Cardiac muscle cell (in vitro differentiated cells and primary cell): ENCODE measurements around the gene BANF2. TPM values are rescaled to one million over a fixed set of nuclear protein-coding genes. Genes with fewer than 3 reads are reported as not detected.
"Not testable (repeated sequence)": the region's sequence is repeated elsewhere in the genome, so short reads cannot be mapped to it uniquely, and the experiment has no call there.

Experiments
- DNase-seq, 2 donors: peaks; one replicate each; pipeline versions ENCODE4 v3.0.0 to v3.0.0-alpha.2; 2010 to 2017; ENCODE audit warnings: low read depth in 1 of 2, low spot score in 1 of 2
- H3K27ac ChIP-seq: fragments of 200-600 bp; sonication (generic); 2 replicates; pipeline ENCODE4 v1.5.1; 2016
- H3K27me3 ChIP-seq: fragments of 200-600 bp; sonication (generic); 2 replicates; pipeline ENCODE4 v1.6.0; 2016; ENCODE audit warnings: control low read depth
- H3K36me3 ChIP-seq: fragments of 200-600 bp; sonication (generic); 2 replicates; pipeline ENCODE4 v1.5.1; 2016; ENCODE audit warnings: control low read depth
- H3K4me1 ChIP-seq: fragments of 200-600 bp; sonication (generic); 2 replicates; pipeline ENCODE4 v1.8.1; 2017; ENCODE audit warnings: low read depth, mild to moderate bottlenecking, mixed run types
- H3K4me3 ChIP-seq: fragments of 200-600 bp; sonication (generic); 2 replicates; pipeline ENCODE4 v1.5.1; 2016; ENCODE audit warnings: mild to moderate bottlenecking
- H3K9me3 ChIP-seq: fragments of 200-600 bp; sonication (generic); 2 replicates; pipeline ENCODE4 v1.5.1; 2017; ENCODE audit warnings: low read depth, mild to moderate bottlenecking, control low read depth
- CTCF ChIP-seq: IDR thresholded peaks from 2 replicates; pipeline ENCODE4 v1.5.1; 2012; ENCODE audit warnings: low read depth, mild to moderate bottlenecking, low read length
- polyA plus RNA-seq: library from polyadenylated mRNA; unstranded; fragments of >200 nt; fragmentation: Nextera tagmentation; extraction: Ambion mirVana; gene quantifications from 2 replicates; pipeline ENCODE4 v1.2.1, GENCODE V29; 2016
- total RNA-seq: library from RNA; depleted of rRNA; stranded (reverse); fragments of >200 nt; gene quantifications from 2 replicates; pipeline ENCODE4 v1.2.3, GENCODE V29; 2016

Gene BANF2
- total and polyA plus RNA-seq, 2 experiments from 2014 or later = not detected

GRCh38 chr20:17657898-17658647, 41.7 kb upstream of the BANF2 start:
- Histone ChIP-seq H3K4me1 (peaks cover 8% of the 10 kb centered on the region), H3K27ac (no peak overlapping the region), H3K9me3 (no peaks in the 10 kb centered on the region), H3K27me3 (no peaks in the 10 kb centered on the region), H3K36me3 (no peaks in the 10 kb centered on the region), H3K4me3 (no peak overlapping the region)
- no peak for DNase-seq
- TF ChIP-seq CTCF = no peak

GRCh38 chr20:17658648-17658993, 41.1 kb upstream of the BANF2 start:
- Histone ChIP-seq H3K36me3 (no peaks in the 10 kb centered on the region), H3K9me3 (no peaks in the 10 kb centered on the region), H3K27ac (no peak overlapping the region), H3K27me3 (no peaks in the 10 kb centered on the region), H3K4me1 (peaks cover 8% of the 10 kb centered on the region), H3K4me3 (no peak overlapping the region)
- DNase-seq = no peak
- TF ChIP-seq CTCF = no peak

- H3K4me3 ChIP-seq, H3K27me3 ChIP-seq, DNase-seq, H3K4me1 ChIP-seq, H3K9me3 ChIP-seq, H3K36me3 ChIP-seq, H3K27ac ChIP-seq: not testable (repeated sequence)
These were observed 40.4 kb upstream of the BANF2 start for GRCh38 chr20:17659344-17659743.

GRCh38 chr20:17659801-17660200, 40.0 kb upstream of the BANF2 start:
- Histone ChIP-seq H3K27ac (no peak overlapping the region), H3K27me3 (no peaks in the 10 kb centered on the region), H3K4me1 (peaks cover 8% of the 10 kb centered on the region), H3K36me3 (no peaks in the 10 kb centered on the region), H3K4me3 (no peak overlapping the region), H3K9me3 (no peaks in the 10 kb centered on the region)
- TF ChIP-seq CTCF = no peak
- DNase-seq = no peak

- H3K4me1 ChIP-seq = peaks cover 8% of the 10 kb centered on the region
- H3K27me3 ChIP-seq = no peaks in the 10 kb centered on the region
- H3K36me3 ChIP-seq = no peaks in the 10 kb centered on the region
- no peak for TF ChIP-seq CTCF
- no peak for DNase-seq
- H3K9me3 ChIP-seq = no peaks in the 10 kb centered on the region
- peak overlapping the region; percentile 51 for H3K27ac ChIP-seq
- no peak overlapping the region for H3K4me3 ChIP-seq
These were observed 39.1 kb upstream of the BANF2 start for GRCh38 chr20:17660667-17661066.

- no peaks in the 10 kb centered on the region for H3K9me3 ChIP-seq
- no peak for TF ChIP-seq CTCF
- H3K4me3 ChIP-seq = no peak overlapping the region
- H3K36me3 ChIP-seq = no peaks in the 10 kb centered on the region
- peak overlapping the region; percentile 12 for H3K27ac ChIP-seq
- peak in 1 of 2 donors; percentile 75 for DNase-seq
- no peaks in the 10 kb centered on the region for H3K27me3 ChIP-seq
- peaks cover 8% of the 10 kb centered on the region for H3K4me1 ChIP-seq
These were observed 38.5 kb upstream of the BANF2 start for GRCh38 chr20:17661121-17661744.
